ENCODE measurements around the gene SUN1. TPM values are rescaled to one million over a fixed set of nuclear protein-coding genes. Genes with fewer than 3 reads are reported as not detected.

SUN1 gene
- total RNA-seq, 4 donors from 2014 or later: 225 to 475 (median 263) TPM

DNA sequence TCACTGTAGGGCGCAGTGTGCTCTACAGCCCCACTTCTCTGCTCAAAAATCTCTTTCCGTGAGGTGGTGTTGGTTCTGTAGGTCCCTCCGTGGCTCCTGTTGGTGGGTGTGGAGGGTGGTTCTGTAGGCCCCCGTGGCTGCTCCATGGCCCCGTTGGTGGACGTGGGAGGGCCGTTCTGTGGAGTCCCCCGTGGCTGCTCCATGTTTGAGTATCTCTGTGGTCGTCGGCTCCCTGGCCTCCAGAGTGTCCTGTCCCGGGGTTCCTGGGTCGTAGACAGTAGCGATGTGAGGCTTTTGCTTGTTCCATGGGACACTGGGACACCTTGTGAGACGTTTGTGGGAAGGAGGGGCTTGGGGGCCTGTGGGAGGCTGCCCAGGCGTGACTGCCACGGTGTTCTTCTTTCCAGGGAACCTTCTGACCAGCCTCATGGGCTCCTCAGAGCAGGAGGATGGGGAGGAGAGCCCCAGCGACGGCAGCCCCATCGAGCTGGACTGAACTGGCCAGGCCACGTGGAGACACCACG lies 62.7 kb downstream of the SUN1 start:
- DNase-seq (ENCODE audit: low spot score in 2 of 2): no peak
- Histone ChIP-seq H3K4me3 (no peak overlapping the region), H3K27me3 (no peaks in the 10 kb centered on the region), H3K27ac (no peak overlapping the region), H3K4me1 (no peaks in the 10 kb centered on the region), H3K36me3 (peaks cover 77% of the 10 kb centered on the region), H3K9me3 (no peaks in the 10 kb centered on the region)
- TF ChIP-seq CTCF (IDR thresholded peaks at IDR 0.05) (no peak), EP300 (IDR thresholded peaks at IDR 0.05) (no peak), POLR2A (IDR thresholded peaks at IDR 0.05) (no peak), POLR2AphosphoS5 (IDR thresholded peaks at IDR 0.05) (no peak)
- 96% methylated on average over 15 of the region's 21 CpGs for WGBS

- Histone ChIP-seq H3K4me1 (no peaks in the 10 kb centered on the region), H3K4me3 (no peak overlapping the region), H3K36me3 (peaks cover 75% of the 10 kb centered on the region), H3K27ac (no peak overlapping the region), H3K27me3 (no peaks in the 10 kb centered on the region), H3K9me3 (no peaks in the 10 kb centered on the region)
- DNase-seq (ENCODE audit: low spot score in 2 of 2): no peak
- whole genome bisulfite sequencing: 90% methylated on average over 29 of the region's 52 CpGs
- no peak for TF ChIP-seq EP300 (IDR thresholded peaks at IDR 0.05)
- TF ChIP-seq POLR2AphosphoS5 (IDR thresholded peaks at IDR 0.05): no peak
- TF ChIP-seq POLR2A (IDR thresholded peaks at IDR 0.05): no peak
- TF ChIP-seq CTCF (IDR thresholded peaks at IDR 0.05): no peak
Observed at GRCh38 chr7:895451-896052, 63.3 kb downstream of the SUN1 start.

- Histone ChIP-seq H3K4me3 (no peak overlapping the region), H3K27me3 (no peaks in the 10 kb centered on the region), H3K9me3 (no peaks in the 10 kb centered on the region), H3K36me3 (peaks cover 65% of the 10 kb centered on the region), H3K4me1 (peaks cover 8% of the 10 kb centered on the region), H3K27ac (no peak overlapping the region)
- DNase-seq (ENCODE audit: low spot score in 2 of 2): no peak
- TF ChIP-seq CTCF (IDR thresholded peaks at IDR 0.05) (no peak), EP300 (IDR thresholded peaks at IDR 0.05) (no peak), POLR2A (IDR thresholded peaks at IDR 0.05) (no peak), POLR2AphosphoS5 (IDR thresholded peaks at IDR 0.05) (no peak)
- WGBS: 92% methylated on average over 33 of the region's 42 CpGs
Observed at GRCh38 chr7:896346-897075, 64.2 kb downstream of the SUN1 start.

- 100% methylated on average over 3 of the region's 14 CpGs for WGBS
- peaks cover 60% of the 10 kb centered on the region for H3K36me3 ChIP-seq
Observed at GRCh38 chr7:897086-897485, 64.8 kb downstream of the SUN1 start.

More at GRCh38 chr7:897086-897485, 64.8 kb downstream of the SUN1 start:
- Histone ChIP-seq H3K9me3 (no peaks in the 10 kb centered on the region), H3K27me3 (no peaks in the 10 kb centered on the region), H3K27ac (no peak overlapping the region), H3K4me3 (no peak overlapping the region), H3K4me1 (peaks cover 11% of the 10 kb centered on the region)
- DNase-seq (ENCODE audit: low spot score in 2 of 2): no peak
- TF ChIP-seq CTCF (IDR thresholded peaks at IDR 0.05) (no peak), EP300 (IDR thresholded peaks at IDR 0.05) (no peak), POLR2A (IDR thresholded peaks at IDR 0.05) (no peak), POLR2AphosphoS5 (IDR thresholded peaks at IDR 0.05) (no peak)

All from suprapubic skin (tissue), 4 donors.